Caco-2 (cell line): ENCODE measurements around the gene ELL2. TPM values are rescaled to one million over a fixed set of nuclear protein-coding genes. Genes with fewer than 3 reads are reported as not detected.

Source experiments
- BruUV-seq: library from RNA; stranded (reverse); fragments of 400-500 nt; replicated peaks from 2 replicates; lab custom pipeline; 2021; lab: Mats Ljungman, UMichigan
- CTCF ChIA-PET: fragments of 300-600 bp; sonication (Branson Sonifier 250); formaldehyde crosslinking; loops from one replicate; lab custom pipeline; 2022; ENCODE audit warnings: antibody characterized with exemption; lab: Charles Lee
- POLR2A ChIA-PET: fragments of 300-600 bp; sonication (Branson Sonifier 250); formaldehyde crosslinking; loops from one replicate; lab custom pipeline; 2022; ENCODE audit warnings: antibody characterized with exemption; lab: Charles Lee
- DNase-seq, 2 experiments: peaks; one replicate each; pipeline versions ENCODE4 v3.0.0 to v3.0.0-alpha.2; 2020 to 2022
- H3K27me3 ChIP-seq: replicated peaks from 2 replicates; pipeline ENCODE4 v1.6.0; 2011; ENCODE audit warnings: low read length; ENCODE audit not compliant: control insufficient read depth, insufficient read depth
- H3K36me3 ChIP-seq: 2 replicates; pipeline ENCODE4 v1.5.1; 2011; ENCODE audit warnings: low read length; ENCODE audit not compliant: control insufficient read depth, insufficient read depth
- H3K4me1 ChIP-seq: fragments of 250-450 bp; sonication (Bioruptor Pico); 2 replicates; pipeline ENCODE4 v1.5.1; 2020; ENCODE audit warnings: mild to moderate bottlenecking
- H3K4me3 ChIP-seq: 2 replicates; pipeline ENCODE4 v1.5.1; 2011; ENCODE audit warnings: low read depth, mild to moderate bottlenecking, control low read depth, low read length
- H3K9me3 ChIP-seq: fragments of 250-450 bp; sonication (Bioruptor Pico); 2 replicates; pipeline ENCODE4 v1.5.1; 2020; ENCODE audit warnings: mild to moderate bottlenecking, moderate library complexity
- H3K27ac Mint-ChIP-seq: one replicate; pipeline ENCODE4 v1.8.0; 2022; ENCODE audit warnings: mixed read lengths; ENCODE audit not compliant: unreplicated experiment
- H3K27me3 Mint-ChIP-seq: one replicate; pipeline ENCODE4 v1.8.0; 2022; ENCODE audit warnings: mixed read lengths; ENCODE audit not compliant: insufficient read depth, unreplicated experiment
- H3K36me3 Mint-ChIP-seq: one replicate; pipeline ENCODE4 v1.8.0; 2022; ENCODE audit warnings: mild to moderate bottlenecking, mixed read lengths; ENCODE audit not compliant: insufficient read depth, unreplicated experiment
- H3K4me1 Mint-ChIP-seq: one replicate; pipeline ENCODE4 v1.8.0; 2022; ENCODE audit warnings: low read depth, mixed read lengths; ENCODE audit not compliant: unreplicated experiment
- H3K4me3 Mint-ChIP-seq: one replicate; pipeline ENCODE4 v1.8.0; 2022; ENCODE audit warnings: mild to moderate bottlenecking, moderate library complexity, mixed read lengths; ENCODE audit not compliant: unreplicated experiment
- H3K9me3 Mint-ChIP-seq: one replicate; pipeline ENCODE4 v1.8.0; 2022; ENCODE audit warnings: mixed read lengths; ENCODE audit not compliant: unreplicated experiment
- intact Hi-C: fragments of 100-400 bp; cut with micrococcal nuclease; formaldehyde crosslinking; loops from one replicate; pipeline ENCODE4 v1.10.0; 2022; ENCODE audit not compliant: unreplicated experiment
- total RNA-seq: library from RNA; stranded (reverse); gene quantifications from 2 replicates; pipeline ENCODE4 v1.2.3, GENCODE V29; 2022
- TF ChIP-seq, protein P1 (sequence below), 2 experiments: fragments of 200-600 bp in 1 of 2; IDR thresholded peaks; 1 replicate in 1 of 2; 2 replicates in 1 of 2; pipeline versions ENCODE4 v1.5.1 to v1.8.0; 2011 to 2022; ENCODE audit warnings: antibody characterized with exemption in 1 of 2, control low read depth in 1 of 2, inconsistent platforms in 1 of 2, low read depth in 1 of 2, low read length in 1 of 2, mild to moderate bottlenecking in 1 of 2, moderate library complexity in 1 of 2; ENCODE audit not compliant: insufficient read depth in 1 of 2, severe bottlenecking in 1 of 2, unreplicated experiment in 1 of 2

ELL2 gene
- total RNA-seq, 1 experiment from 2014 or later = 81.0 TPM

DNA sequence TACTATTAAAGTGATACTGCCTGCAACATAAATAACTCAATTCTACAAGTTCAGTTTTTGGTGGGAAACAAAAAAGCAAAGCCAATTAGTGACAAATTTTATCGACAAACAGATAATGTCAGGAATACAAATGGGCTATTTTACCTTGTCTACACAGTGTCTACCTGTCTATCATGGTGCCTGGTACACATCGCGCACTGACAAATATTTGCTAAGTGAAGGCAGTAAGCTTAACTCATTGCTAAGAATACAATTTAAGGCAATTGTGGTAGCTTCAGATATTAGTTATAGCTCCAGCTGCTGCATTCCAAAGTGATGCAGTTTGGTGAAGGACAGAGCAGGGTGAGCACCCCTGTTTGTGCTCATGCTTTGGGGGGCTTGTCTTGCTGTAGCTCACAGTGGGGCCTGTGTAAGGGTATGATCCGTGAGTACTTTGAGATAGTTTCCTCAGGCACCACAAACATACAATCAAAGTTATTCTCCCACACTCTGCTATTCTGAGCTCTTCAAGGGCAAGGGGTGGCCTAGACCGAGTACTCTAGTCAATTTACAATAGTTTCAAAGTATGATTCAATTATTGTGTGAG lies 24.7 kb downstream of the ELL2 start:
- POLR2A ChIA-PET = no interaction called here

DNA sequence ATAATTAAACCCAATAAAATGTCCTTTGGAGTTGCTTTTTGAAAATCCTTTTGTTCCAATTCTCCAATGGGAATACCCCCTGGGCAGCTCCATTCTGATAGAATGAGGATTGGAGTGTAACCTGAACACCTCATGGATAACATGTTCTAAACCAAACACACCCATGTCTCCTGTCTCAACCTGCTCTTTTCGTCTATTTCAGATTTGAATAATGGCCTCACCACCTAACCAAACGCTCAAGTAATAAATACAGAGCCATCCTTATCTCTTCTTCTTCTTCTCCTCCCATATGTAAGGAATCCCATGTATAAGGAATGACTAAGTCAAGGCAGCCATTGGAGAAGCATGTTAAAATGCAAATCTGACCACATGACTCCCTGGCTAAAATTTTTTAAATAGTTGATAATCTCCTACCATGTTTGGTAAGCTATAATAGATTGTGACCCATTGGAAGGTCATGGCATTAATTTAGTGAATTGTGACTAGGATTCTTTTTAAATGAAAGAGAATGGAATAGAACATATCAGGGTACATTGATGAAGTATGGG lies 26.0 kb downstream of the ELL2 start:
- ChIA-PET POLR2A (no interaction called here), CTCF (no interaction called here)
- Histone ChIP-seq H3K4me1 (peaks cover 13% of the 10 kb centered on the region), H3K27me3 (no peaks in the 10 kb centered on the region), H3K9me3 (no peaks in the 10 kb centered on the region), H3K36me3 (peaks cover 1% of the 10 kb centered on the region; the same call in 1 of the 2 replicates), H3K4me3 (no peak overlapping the region)
- H3K4me1 Mint-ChIP-seq = peaks cover 10% of the 10 kb centered on the region
- TF ChIP-seq, protein P1, sequence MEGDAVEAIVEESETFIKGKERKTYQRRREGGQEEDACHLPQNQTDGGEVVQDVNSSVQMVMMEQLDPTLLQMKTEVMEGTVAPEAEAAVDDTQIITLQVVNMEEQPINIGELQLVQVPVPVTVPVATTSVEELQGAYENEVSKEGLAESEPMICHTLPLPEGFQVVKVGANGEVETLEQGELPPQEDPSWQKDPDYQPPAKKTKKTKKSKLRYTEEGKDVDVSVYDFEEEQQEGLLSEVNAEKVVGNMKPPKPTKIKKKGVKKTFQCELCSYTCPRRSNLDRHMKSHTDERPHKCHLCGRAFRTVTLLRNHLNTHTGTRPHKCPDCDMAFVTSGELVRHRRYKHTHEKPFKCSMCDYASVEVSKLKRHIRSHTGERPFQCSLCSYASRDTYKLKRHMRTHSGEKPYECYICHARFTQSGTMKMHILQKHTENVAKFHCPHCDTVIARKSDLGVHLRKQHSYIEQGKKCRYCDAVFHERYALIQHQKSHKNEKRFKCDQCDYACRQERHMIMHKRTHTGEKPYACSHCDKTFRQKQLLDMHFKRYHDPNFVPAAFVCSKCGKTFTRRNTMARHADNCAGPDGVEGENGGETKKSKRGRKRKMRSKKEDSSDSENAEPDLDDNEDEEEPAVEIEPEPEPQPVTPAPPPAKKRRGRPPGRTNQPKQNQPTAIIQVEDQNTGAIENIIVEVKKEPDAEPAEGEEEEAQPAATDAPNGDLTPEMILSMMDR (IDR thresholded peaks at IDR 0.05; ENCODE audit: insufficient read depth in 1 of 2, low read depth in 1 of 2, low read length in 1 of 2, severe bottlenecking in 1 of 2, unreplicated experiment in 1 of 2) = no peak
- DNase-seq = no peak
- BruUV-seq = no TSS peak
- no peaks in the 10 kb centered on the region for H3K9me3 Mint-ChIP-seq
- H3K36me3 Mint-ChIP-seq = peaks cover 28% of the 10 kb centered on the region
- H3K27ac Mint-ChIP-seq = peak overlapping the region; percentile 11
- intact Hi-C loops = no loop called here
- H3K27me3 Mint-ChIP-seq = no peaks in the 10 kb centered on the region
- H3K4me3 Mint-ChIP-seq = no peak overlapping the region

More for the DNA sequence above, 24.7 kb downstream of the ELL2 start:
- peaks cover 1% of the 10 kb centered on the region for H3K36me3 ChIP-seq
- no peaks in the 10 kb centered on the region for H3K27me3 Mint-ChIP-seq
- no peak overlapping the region for H3K4me3 ChIP-seq
- TF ChIP-seq, protein P1 (IDR thresholded peaks at IDR 0.05; ENCODE audit: insufficient read depth in 1 of 2, low read depth in 1 of 2, low read length in 1 of 2, severe bottlenecking in 1 of 2, unreplicated experiment in 1 of 2) = no peak
- peaks cover 18% of the 10 kb centered on the region for H3K4me1 ChIP-seq
- DNase-seq = no peak
- peaks cover 22% of the 10 kb centered on the region for H3K4me1 Mint-ChIP-seq
- no peaks in the 10 kb centered on the region for H3K9me3 ChIP-seq
- intact Hi-C loops = no loop called here
- peaks cover 20% of the 10 kb centered on the region for H3K36me3 Mint-ChIP-seq
- H3K9me3 Mint-ChIP-seq = no peaks in the 10 kb centered on the region
- H3K27ac Mint-ChIP-seq = no peak overlapping the region
- CTCF ChIA-PET = no interaction called here
- H3K4me3 Mint-ChIP-seq = no peak overlapping the region
- no TSS peak for BruUV-seq
- no peaks in the 10 kb centered on the region for H3K27me3 ChIP-seq

DNA sequence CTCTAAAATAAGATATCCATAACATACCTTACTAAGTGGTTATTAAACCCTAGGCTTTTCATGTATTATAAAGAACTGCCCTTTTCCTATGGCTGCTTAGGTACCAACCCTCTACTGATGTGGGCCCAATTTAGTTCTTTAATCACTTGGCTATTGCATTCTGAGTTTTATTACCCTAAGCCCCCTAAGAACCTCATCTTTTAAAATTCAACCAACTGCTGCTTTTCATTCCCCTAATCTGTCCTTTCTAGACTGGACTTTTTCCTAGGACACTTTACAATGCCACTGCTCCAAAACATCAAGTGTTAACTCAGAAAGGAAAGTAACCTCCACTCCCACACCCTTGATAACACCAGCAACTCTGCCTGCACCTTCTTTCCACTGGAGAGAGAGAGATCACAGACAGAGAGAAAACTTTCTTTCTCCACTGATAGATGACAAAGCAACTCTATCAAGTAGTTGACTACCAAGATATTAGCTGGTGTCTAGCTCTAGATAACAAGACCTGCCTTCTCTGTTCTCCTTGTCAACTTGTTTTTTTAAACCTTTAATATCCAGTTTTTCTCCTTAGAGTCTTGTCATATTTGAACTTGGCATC lies 27.3 kb downstream of the ELL2 start:
- Histone ChIP-seq H3K4me3 (no peak overlapping the region), H3K4me1 (peaks cover 13% of the 10 kb centered on the region), H3K9me3 (no peaks in the 10 kb centered on the region), H3K36me3 (peaks cover 2% of the 10 kb centered on the region; the same call in 1 of the 2 replicates), H3K27me3 (no peaks in the 10 kb centered on the region)
- no peak for DNase-seq
- Mint-ChIP-seq H3K9me3 (no peaks in the 10 kb centered on the region), H3K36me3 (peaks cover 28% of the 10 kb centered on the region), H3K4me1 (peaks cover 10% of the 10 kb centered on the region), H3K27me3 (no peaks in the 10 kb centered on the region), H3K4me3 (no peak overlapping the region), H3K27ac (no peak overlapping the region)
- ChIA-PET POLR2A (no interaction called here), CTCF (no interaction called here)
- intact Hi-C loops = no loop called here
- no TSS peak for BruUV-seq
- TF ChIP-seq, protein P1 (IDR thresholded peaks at IDR 0.05; ENCODE audit: insufficient read depth in 1 of 2, low read depth in 1 of 2, low read length in 1 of 2, severe bottlenecking in 1 of 2, unreplicated experiment in 1 of 2) = no peak
